ENCODE data around the gene POLN. TPM values are rescaled to one million over a fixed set of nuclear protein-coding genes. Genes with fewer than 3 reads are reported as not detected.

The POLN gene
- total RNA-seq, 2 donors from 2014 or later = 2.8 to 2.9 TPM

DNA sequence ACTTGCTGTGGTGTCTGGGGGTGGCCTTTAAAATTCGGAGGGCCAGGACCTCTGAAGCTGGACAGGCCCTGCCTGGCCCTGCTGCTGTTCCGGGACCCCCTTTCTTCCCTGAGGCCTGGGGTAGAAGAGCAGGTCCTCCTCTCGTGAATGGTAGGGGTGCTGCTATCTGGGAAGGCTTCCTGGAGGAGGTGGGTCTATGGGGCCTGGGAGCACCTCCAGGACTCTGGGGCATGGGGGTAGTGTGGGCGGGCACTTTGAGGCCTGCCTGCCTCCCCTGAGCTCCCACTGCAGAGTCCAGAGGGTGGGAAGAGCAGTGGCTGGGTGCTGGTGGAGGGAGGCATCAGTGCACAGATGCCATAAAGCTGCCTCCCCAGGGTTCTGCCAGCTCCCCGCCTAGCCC is 24.9 kb upstream of the POLN start:
- Histone ChIP-seq H3K9me3 (ENCODE audit: control insufficient read depth, low read length) (no peaks in the 10 kb centered on the region), H3K9ac (ENCODE audit: extremely low read depth, low read length, poor library complexity, severe bottlenecking) (no peak overlapping the region), H3K4me1 (ENCODE audit: control insufficient read depth, insufficient read depth, low read length) (peaks cover 15% of the 10 kb centered on the region), H3K36me3 (ENCODE audit: control insufficient read depth, insufficient read depth, low read length) (no peaks in the 10 kb centered on the region), H3K27me3 (ENCODE audit: control insufficient read depth, insufficient read depth, low read length, poor library complexity, severe bottlenecking) (no peaks in the 10 kb centered on the region), H3K4me3 (ENCODE audit: low read length) (no peak overlapping the region), H3K27ac (ENCODE audit: low read depth, low read length) (no peak overlapping the region)
- H3K9me3 Mint-ChIP-seq = no peaks in the 10 kb centered on the region
- H3K36me3 Mint-ChIP-seq (ENCODE audit: low read depth) = no peaks in the 10 kb centered on the region
- 91 to 93% methylated on average over 3 to 5 of the region's 5 CpGs for WGBS, 2 experiments (ENCODE audit: insufficient coverage in 1 of 2, insufficient read length in 1 of 2)
- no peak overlapping the region for H3K4me3 Mint-ChIP-seq
- DNase-seq = no peak
- no peak overlapping the region for H3K27ac Mint-ChIP-seq
- H3K27me3 Mint-ChIP-seq (ENCODE audit: insufficient read depth) = no peaks in the 10 kb centered on the region
- H3K4me1 Mint-ChIP-seq = peaks cover 23% of the 10 kb centered on the region
- TF ChIP-seq, protein P1, sequence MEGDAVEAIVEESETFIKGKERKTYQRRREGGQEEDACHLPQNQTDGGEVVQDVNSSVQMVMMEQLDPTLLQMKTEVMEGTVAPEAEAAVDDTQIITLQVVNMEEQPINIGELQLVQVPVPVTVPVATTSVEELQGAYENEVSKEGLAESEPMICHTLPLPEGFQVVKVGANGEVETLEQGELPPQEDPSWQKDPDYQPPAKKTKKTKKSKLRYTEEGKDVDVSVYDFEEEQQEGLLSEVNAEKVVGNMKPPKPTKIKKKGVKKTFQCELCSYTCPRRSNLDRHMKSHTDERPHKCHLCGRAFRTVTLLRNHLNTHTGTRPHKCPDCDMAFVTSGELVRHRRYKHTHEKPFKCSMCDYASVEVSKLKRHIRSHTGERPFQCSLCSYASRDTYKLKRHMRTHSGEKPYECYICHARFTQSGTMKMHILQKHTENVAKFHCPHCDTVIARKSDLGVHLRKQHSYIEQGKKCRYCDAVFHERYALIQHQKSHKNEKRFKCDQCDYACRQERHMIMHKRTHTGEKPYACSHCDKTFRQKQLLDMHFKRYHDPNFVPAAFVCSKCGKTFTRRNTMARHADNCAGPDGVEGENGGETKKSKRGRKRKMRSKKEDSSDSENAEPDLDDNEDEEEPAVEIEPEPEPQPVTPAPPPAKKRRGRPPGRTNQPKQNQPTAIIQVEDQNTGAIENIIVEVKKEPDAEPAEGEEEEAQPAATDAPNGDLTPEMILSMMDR (conservative IDR thresholded peaks at IDR 0.05) = no peak

DNA sequence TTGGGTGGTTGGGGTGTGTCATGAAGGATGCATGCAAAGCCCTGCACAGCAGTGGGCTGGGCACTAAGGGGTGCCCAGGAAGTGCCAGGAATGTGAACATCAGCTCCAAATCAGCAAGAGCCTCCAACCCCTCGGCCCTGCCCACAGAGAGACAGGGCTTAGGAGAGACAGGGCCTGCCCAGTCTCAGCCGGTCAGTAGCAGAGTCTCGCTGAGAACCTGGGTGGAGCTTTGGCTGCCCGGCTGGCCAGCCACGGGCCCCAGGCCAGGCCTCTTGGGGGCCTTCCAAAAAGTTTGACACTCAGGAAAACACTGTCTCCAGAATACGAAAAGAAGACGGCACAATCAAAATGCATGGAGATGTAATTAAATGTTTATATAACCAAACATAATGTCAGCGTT is 24.3 kb upstream of the POLN start:
- no peaks in the 10 kb centered on the region for H3K36me3 Mint-ChIP-seq (ENCODE audit: low read depth)
- peaks cover 23% of the 10 kb centered on the region for H3K4me1 Mint-ChIP-seq
- H3K27me3 Mint-ChIP-seq (ENCODE audit: insufficient read depth) = no peaks in the 10 kb centered on the region
- H3K27me3 ChIP-seq (ENCODE audit: control insufficient read depth, insufficient read depth, low read length, poor library complexity, severe bottlenecking) = no peaks in the 10 kb centered on the region
- no peak overlapping the region for H3K4me3 ChIP-seq (ENCODE audit: low read length)
- peaks cover 9% of the 10 kb centered on the region for H3K4me1 ChIP-seq (ENCODE audit: control insufficient read depth, insufficient read depth, low read length)
- H3K9ac ChIP-seq (ENCODE audit: extremely low read depth, low read length, poor library complexity, severe bottlenecking) = no peak overlapping the region
- H3K9me3 ChIP-seq (ENCODE audit: control insufficient read depth, low read length) = no peaks in the 10 kb centered on the region
- H3K27ac ChIP-seq (ENCODE audit: low read depth, low read length) = no peak overlapping the region
- no peak overlapping the region for H3K4me3 Mint-ChIP-seq
- 69 to 89% methylated on average over 4 to 7 of the region's 8 CpGs for WGBS, 2 experiments (ENCODE audit: insufficient coverage in 1 of 2, insufficient read length in 1 of 2)
- peak overlapping the region; percentile 44 for H3K27ac Mint-ChIP-seq
- DNase-seq = no peak
- H3K36me3 ChIP-seq (ENCODE audit: control insufficient read depth, insufficient read depth, low read length) = no peaks in the 10 kb centered on the region
- TF ChIP-seq, protein P1 (conservative IDR thresholded peaks at IDR 0.05) = no peak
- H3K9me3 Mint-ChIP-seq = no peaks in the 10 kb centered on the region

DNA sequence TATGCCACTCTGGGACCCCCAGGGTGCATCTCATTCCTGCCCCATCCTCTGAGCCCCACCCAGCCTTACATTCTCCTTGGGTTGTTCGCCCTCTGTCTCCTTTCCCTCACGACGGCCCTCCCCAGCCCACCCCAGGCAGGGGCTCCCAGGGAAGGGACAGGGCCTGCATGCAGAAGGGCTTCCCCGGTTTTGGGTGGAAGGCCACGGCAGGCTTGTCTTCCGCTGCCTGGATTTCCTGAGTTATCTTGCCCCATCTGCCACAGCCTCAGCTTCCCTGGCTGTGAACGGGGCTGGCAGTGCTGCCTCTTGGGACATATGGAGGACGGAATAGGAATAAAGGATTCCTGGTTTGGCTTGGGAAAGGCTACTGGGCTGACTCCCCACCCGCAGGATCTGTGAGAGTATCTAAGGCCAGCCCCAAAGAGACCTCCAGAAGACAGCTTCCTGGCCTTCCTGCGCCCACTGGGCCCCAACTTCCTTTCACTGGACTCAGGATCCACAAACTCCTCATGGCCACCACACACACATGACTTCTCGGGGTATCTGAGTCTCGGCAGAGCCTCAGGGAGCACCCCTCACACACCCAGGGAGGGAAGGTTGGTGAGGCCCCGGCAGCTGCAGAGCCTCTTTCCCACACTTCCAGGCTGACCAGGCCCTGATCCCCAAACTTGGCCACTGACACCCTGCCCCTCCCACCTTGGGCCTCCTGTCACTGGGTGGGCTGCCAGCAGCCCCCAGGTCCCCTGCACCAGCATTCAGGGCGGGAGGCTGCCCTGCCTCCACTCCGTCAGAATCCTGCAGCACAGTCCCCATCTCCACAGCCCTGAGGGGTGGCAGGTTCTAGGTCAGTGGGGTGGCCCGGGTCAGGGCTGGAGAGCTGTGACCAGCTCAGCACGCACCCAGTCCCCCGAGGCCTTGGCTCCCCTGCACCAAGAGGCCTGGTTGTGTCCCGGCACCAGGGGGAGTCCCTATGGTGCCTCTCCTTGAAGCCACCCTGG is 23.5 kb upstream of the POLN start:
- no peaks in the 10 kb centered on the region for H3K27me3 ChIP-seq (ENCODE audit: control insufficient read depth, insufficient read depth, low read length, poor library complexity, severe bottlenecking)
- TF ChIP-seq, protein P1 (conservative IDR thresholded peaks at IDR 0.05) = no peak
- DNase-seq = no peak
- WGBS, 2 experiments (ENCODE audit: insufficient coverage in 1 of 2, insufficient read length in 1 of 2) = 91 to 93% methylated on average over 9 to 19 of the region's 19 CpGs
- Mint-ChIP-seq H3K36me3 (ENCODE audit: low read depth) (no peaks in the 10 kb centered on the region), H3K27me3 (ENCODE audit: insufficient read depth) (no peaks in the 10 kb centered on the region), H3K4me1 (peaks cover 19% of the 10 kb centered on the region), H3K9me3 (no peaks in the 10 kb centered on the region), H3K4me3 (no peak overlapping the region), H3K27ac (no peak overlapping the region)
- H3K27ac ChIP-seq (ENCODE audit: low read depth, low read length) = no peak overlapping the region
- peaks cover 11% of the 10 kb centered on the region for H3K4me1 ChIP-seq (ENCODE audit: control insufficient read depth, insufficient read depth, low read length)
- H3K36me3 ChIP-seq (ENCODE audit: control insufficient read depth, insufficient read depth, low read length) = no peaks in the 10 kb centered on the region
- H3K9me3 ChIP-seq (ENCODE audit: control insufficient read depth, low read length) = no peaks in the 10 kb centered on the region
- no peak overlapping the region for H3K4me3 ChIP-seq (ENCODE audit: low read length)
- no peak overlapping the region for H3K9ac ChIP-seq (ENCODE audit: extremely low read depth, low read length, poor library complexity, severe bottlenecking)

Measured in endodermal cell (in vitro differentiated cells).